Stomach (tissue), 4 donors: ENCODE data around the gene RIPOR3.

Experiments
- CTCF ChIP-seq, 7 experiments: fragments of 450-650 bp in 4 of 7; fragments of 200-600 bp in 3 of 7; sonication (generic) in 3 of 7; IDR thresholded peaks; one replicate each; pipeline ENCODE4 v1.5.1; 2016 to 2019; ENCODE audit warnings: antibody characterized with exemption in 7 of 7, control low read depth in 2 of 7, mild to moderate bottlenecking in 1 of 7
- POLR2A ChIP-seq, 4 donors: fragments of 450-650 bp; IDR thresholded peaks; one replicate each; pipeline ENCODE4 v1.6.1; 2016; ENCODE audit warnings: antibody characterized with exemption in 4 of 4, control low read depth in 2 of 4, mild to moderate bottlenecking in 1 of 4, moderate library complexity in 1 of 4
- POLR2AphosphoS5 ChIP-seq, 3 donors: sonication (generic); formaldehyde crosslinking; IDR thresholded peaks; one replicate each; pipeline ENCODE4 v1.6.1; 2016; ENCODE audit warnings: antibody characterized with exemption in 3 of 3

GRCh38 chr20:50561379-50562078, 129.8 kb downstream of the RIPOR3 start:
- no peak for TF ChIP-seq CTCF (IDR thresholded peaks at IDR 0.05)
- TF ChIP-seq POLR2A (IDR thresholded peaks at IDR 0.05) = no peak
- no peak for TF ChIP-seq POLR2AphosphoS5 (IDR thresholded peaks at IDR 0.05)
